Measurements from ENCODE around the gene MSRB3.
A peak's percentile ranks its signal among the peaks of the same experiment; 100 is the strongest.

MSRB3 gene

GRCh38 chr12:65408441-65408840, 130.0 kb downstream of the MSRB3 start:
- H3K4me3 ChIP-seq (ENCODE audit: low read depth, low read length) = no peak overlapping the region
- DNase-seq (ENCODE audit: low read depth) = no peak
- TF ChIP-seq CTCF (conservative IDR thresholded peaks at IDR 0.05; ENCODE audit: low read depth, low read length) = no peak

- no peak for DNase-seq (ENCODE audit: low read depth)
- no peak overlapping the region for H3K4me3 ChIP-seq (ENCODE audit: low read depth, low read length)
- no peak for TF ChIP-seq CTCF (conservative IDR thresholded peaks at IDR 0.05; ENCODE audit: low read depth, low read length)
Observed at GRCh38 chr12:65409726-65410125, 131.2 kb downstream of the MSRB3 start.

DNA sequence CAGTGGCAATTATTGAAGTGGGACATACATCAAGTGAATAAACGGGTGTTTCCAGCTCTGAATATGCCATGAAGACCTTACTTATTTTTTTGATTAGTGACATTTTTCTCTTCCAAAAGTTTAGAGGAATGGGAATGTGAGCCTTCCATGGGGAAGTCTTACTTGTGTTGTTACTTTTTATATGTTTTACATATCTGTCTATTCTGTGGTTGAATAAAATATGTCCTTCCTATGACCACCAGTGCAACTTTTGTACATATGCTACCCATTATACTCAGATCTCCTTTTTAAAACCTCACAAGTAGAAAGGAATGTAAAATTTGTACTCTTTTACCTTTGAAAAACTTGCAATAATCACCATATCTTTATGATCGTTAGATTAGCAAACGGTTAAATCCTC, 132.7 kb downstream of the MSRB3 start:
- no peak for TF ChIP-seq CTCF (conservative IDR thresholded peaks at IDR 0.05; ENCODE audit: low read depth, low read length)
- H3K4me3 ChIP-seq (ENCODE audit: low read depth, low read length) = no peak overlapping the region
- no peak for DNase-seq (ENCODE audit: low read depth)

GRCh38 chr12:65414526-65414925, 136.0 kb downstream of the MSRB3 start:
- peak; percentile 34 for DNase-seq (ENCODE audit: low read depth)
- no peak overlapping the region for H3K4me3 ChIP-seq (ENCODE audit: low read depth, low read length)
- TF ChIP-seq CTCF (conservative IDR thresholded peaks at IDR 0.05; ENCODE audit: low read depth, low read length) = no peak

DNA sequence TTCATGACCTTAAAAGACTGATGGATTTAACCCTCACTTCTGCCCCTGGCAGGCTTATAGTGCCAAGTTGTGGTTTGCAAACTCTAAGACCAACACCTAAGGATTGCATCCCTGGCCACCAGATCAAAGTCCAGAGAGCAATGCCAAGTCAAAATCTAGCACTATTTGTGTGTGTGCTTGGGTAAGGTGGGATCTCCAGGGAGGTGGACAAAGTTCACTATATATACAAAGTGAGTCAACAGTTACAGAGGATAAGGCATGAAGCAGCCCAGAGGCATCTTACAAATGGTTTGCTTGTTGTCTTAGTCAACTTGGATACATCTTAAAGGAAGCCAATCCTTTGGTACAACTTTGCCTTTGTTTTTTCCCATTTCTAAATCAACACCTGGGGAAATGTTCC, 137.3 kb downstream of the MSRB3 start:
- no peak overlapping the region for H3K4me3 ChIP-seq (ENCODE audit: low read depth, low read length)
- no peak for TF ChIP-seq CTCF (conservative IDR thresholded peaks at IDR 0.05; ENCODE audit: low read depth, low read length)
- DNase-seq (ENCODE audit: low read depth) = no peak

DNA sequence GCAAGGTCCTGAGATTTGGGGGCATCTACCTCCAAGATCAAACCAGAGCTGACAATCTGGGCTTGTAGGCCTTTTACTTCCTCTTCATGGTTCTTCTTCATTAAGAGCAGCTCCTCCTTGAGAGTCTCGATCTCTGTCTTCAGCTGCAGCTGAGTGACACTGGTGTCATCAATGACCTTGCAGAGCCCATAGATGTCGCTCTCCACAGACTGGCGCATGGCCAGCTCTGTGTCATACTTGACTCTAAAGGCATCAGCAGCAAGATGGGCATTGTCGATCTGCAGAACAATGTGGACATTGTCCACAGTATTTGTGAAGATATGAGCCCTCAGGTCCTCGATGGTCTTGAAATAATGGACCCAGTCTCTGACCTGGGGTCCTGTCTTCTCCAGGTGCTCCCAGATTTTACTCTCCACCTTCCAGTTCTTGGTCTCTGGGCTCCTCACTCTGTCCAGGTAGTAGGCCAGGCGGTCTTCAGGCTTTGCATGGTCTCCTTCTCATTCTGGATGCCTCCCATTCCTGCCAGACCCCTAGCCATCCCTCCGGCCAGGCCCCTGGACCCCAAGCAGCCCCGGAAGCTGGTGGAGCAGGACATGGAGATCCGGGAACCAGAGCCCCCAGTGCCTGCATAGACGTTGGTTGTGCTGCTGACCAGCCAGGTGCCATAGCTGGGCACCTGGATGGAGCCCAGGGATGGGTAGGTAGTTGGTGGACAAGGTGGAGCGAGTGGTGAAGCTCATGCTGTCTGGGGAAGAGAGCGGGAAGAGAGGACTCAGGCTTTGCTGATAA, 141.0 kb downstream of the MSRB3 start:
- no peak for DNase-seq (ENCODE audit: low read depth)
- H3K4me3 ChIP-seq (ENCODE audit: low read depth, low read length) = no peak overlapping the region
- TF ChIP-seq CTCF (conservative IDR thresholded peaks at IDR 0.05; ENCODE audit: low read depth, low read length) = no peak

DNA sequence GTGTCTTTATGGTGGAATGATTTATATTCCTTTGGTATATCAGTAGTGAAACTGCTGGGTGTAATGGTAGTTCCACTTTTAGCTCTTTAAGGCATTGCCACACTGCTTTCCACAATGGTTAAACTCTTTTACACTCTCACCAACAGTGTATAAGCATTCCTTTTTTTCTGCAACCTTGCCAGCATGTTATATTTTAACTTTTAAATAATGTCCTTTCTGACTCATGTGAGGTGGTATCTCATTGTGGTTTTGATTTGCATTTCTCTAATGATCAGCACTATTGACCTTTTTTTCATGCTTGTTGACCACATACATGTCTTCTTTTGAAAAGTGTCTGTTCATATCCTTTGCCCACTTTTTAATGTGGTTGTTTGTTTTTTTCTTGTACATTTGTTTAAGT, 142.5 kb downstream of the MSRB3 start:
- DNase-seq (ENCODE audit: low read depth) = no peak
- H3K4me3 ChIP-seq (ENCODE audit: low read depth, low read length) = no peak overlapping the region
- no peak for TF ChIP-seq CTCF (conservative IDR thresholded peaks at IDR 0.05; ENCODE audit: low read depth, low read length)

All from choroid plexus epithelial cell (primary cell).